Measurements from ENCODE around the gene GNL3. TPM values are rescaled to one million over a fixed set of nuclear protein-coding genes. Genes with fewer than 3 reads are reported as not detected.

Gene GNL3
- total and polyA plus RNA-seq, 2 of the 8 experiments (the other 6 are each of a cell fraction or from before 2014, with no cell fraction given) = 45.5 to 184 TPM

- no peak for TF ChIP-seq SIN3A (conservative IDR thresholded peaks at IDR 0.05 in 1 of 2, IDR thresholded peaks at IDR 0.05 in 1 of 2; ENCODE audit: low read depth in 1 of 2, low read length in 2 of 2)
- no peak for TF ChIP-seq TEAD4 (IDR thresholded peaks at IDR 0.05; ENCODE audit: low read depth, low read length)
- TF ChIP-seq ZNF274 (IDR thresholded peaks at IDR 0.05; ENCODE audit: borderline replicate concordance, extremely low read depth, low read length) = no peak
Measured at GRCh38 chr3:52693071-52693470, 7.2 kb downstream of the GNL3 start (continued).

Data from H1 (cell line).